OCI-LY1 (cell line): ENCODE results near the gene PLD2.

ENCODE experiments used
- H2AFZ ChIP-seq: fragments of 200-600 bp; sonication (generic), shearing (Covaris generic); 2 replicates; pipeline ENCODE4 v1.6.0; 2014; ENCODE audit warnings: antibody characterized with exemption, mild to moderate bottlenecking, low read length
- H3F3A ChIP-seq: fragments of 200-600 bp; sonication (generic), shearing (Covaris generic); 2 replicates; pipeline ENCODE4 v1.6.0; 2014; ENCODE audit warnings: mild to moderate bottlenecking, antibody characterized with exemption, low read length, moderate library complexity; ENCODE audit not compliant: insufficient read depth
- H3K27ac ChIP-seq: fragments of 200-600 bp; sonication (generic); 2 replicates; pipeline ENCODE4 v1.5.1; 2014; ENCODE audit warnings: low read length, mixed run types, mild to moderate bottlenecking, low read depth; ENCODE audit not compliant: poor library complexity, severe bottlenecking
- H3K27me3 ChIP-seq: fragments of 200-600 bp; sonication (generic); 2 replicates; pipeline ENCODE4 v1.6.0; 2014; ENCODE audit warnings: antibody characterized with exemption, mild to moderate bottlenecking, low read length, moderate library complexity; ENCODE audit not compliant: insufficient read depth
- H3K36me3 ChIP-seq: fragments of 200-600 bp; sonication (generic); 2 replicates; pipeline ENCODE4 v1.6.1; 2014; ENCODE audit warnings: mild to moderate bottlenecking, antibody characterized with exemption, low read length, moderate library complexity, mixed read lengths; ENCODE audit not compliant: insufficient read depth
- H3K4me1 ChIP-seq: fragments of 200-600 bp; sonication (generic); 2 replicates; pipeline ENCODE4 v1.5.1; 2014; ENCODE audit warnings: mild to moderate bottlenecking, low read length, moderate library complexity; ENCODE audit not compliant: insufficient read depth, severe bottlenecking
- H3K4me2 ChIP-seq: fragments of 200-600 bp; sonication (generic), shearing (Covaris generic); 2 replicates; pipeline ENCODE4 v1.6.1; 2014; ENCODE audit warnings: low read length
- H3K4me3 ChIP-seq: fragments of 200-600 bp; sonication (generic); 2 replicates; pipeline ENCODE4 v1.5.1; 2014; ENCODE audit warnings: low read length, low read depth, mild to moderate bottlenecking, mixed read lengths; ENCODE audit not compliant: poor library complexity, severe bottlenecking
- H3K79me2 ChIP-seq: fragments of 200-600 bp; shearing (Covaris generic); 2 replicates; pipeline ENCODE4 v1.6.1; 2016; ENCODE audit warnings: mixed run types, low read length, mixed read lengths; ENCODE audit not compliant: insufficient read depth
- H3K9ac ChIP-seq: fragments of 200-600 bp; sonication (generic), shearing (Covaris generic); 2 replicates; pipeline ENCODE4 v1.6.1; 2014; ENCODE audit warnings: mild to moderate bottlenecking, low read length, mixed read lengths
- H3K9me2 ChIP-seq: fragments of 200-600 bp; sonication (generic), shearing (Covaris generic); 2 replicates; pipeline ENCODE4 v1.6.1; 2014; ENCODE audit warnings: low read depth, mild to moderate bottlenecking, low read length, mixed read lengths
- H3K9me3 ChIP-seq: fragments of 200-600 bp; shearing (Covaris generic); 2 replicates; pipeline ENCODE4 v1.6.1; 2014; ENCODE audit warnings: low read length, mixed read lengths
- H4K20me1 ChIP-seq: fragments of 200-600 bp; sonication (generic), shearing (Covaris generic); 2 replicates; pipeline ENCODE4 v1.6.0; 2016; ENCODE audit warnings: mild to moderate bottlenecking, low read length; ENCODE audit not compliant: insufficient read depth
- CTCF ChIP-seq: fragments of 200-600 bp; sonication (generic), shearing (Covaris generic); IDR thresholded peaks from 2 replicates; pipeline ENCODE4 v1.5.1; 2017; ENCODE audit warnings: mild to moderate bottlenecking, antibody characterized with exemption, low read length, moderate library complexity, mixed read lengths
- EZH2 ChIP-seq: fragments of 200-600 bp; sonication (generic), shearing (Covaris generic); IDR thresholded peaks from 2 replicates; pipeline ENCODE4 v1.8.0; 2017; ENCODE audit warnings: borderline replicate concordance, mixed run types, mild to moderate bottlenecking, antibody characterized with exemption, low read length, moderate library complexity, mixed read lengths

PLD2 gene

GRCh38 chr17:4836221-4836620 lies 29.3 kb downstream of the PLD2 start:
- peaks cover 24% of the 10 kb centered on the region for H3K4me1 ChIP-seq
- H2AFZ ChIP-seq: no peak overlapping the region
- no peak overlapping the region for H3K4me3 ChIP-seq
- TF ChIP-seq EZH2 (no peak), CTCF (no peak)
- H3K9ac ChIP-seq: no peak overlapping the region; the same call in 1 of the 2 replicates
- peak overlapping the region; percentile 7 for H3K27ac ChIP-seq
- H3K27me3 ChIP-seq: no peaks in the 10 kb centered on the region
- H3K9me3 ChIP-seq: no peaks in the 10 kb centered on the region
- H3K9me2 ChIP-seq: no peaks in the 10 kb centered on the region
- no peak overlapping the region for H3K4me2 ChIP-seq
- H3K36me3 ChIP-seq: peaks cover 9% of the 10 kb centered on the region; the same call in 1 of the 2 replicates
- H4K20me1 ChIP-seq: no peaks in the 10 kb centered on the region; the same call in 1 of the 2 replicates
- H3F3A ChIP-seq: no peaks in the 10 kb centered on the region
- no peaks in the 10 kb centered on the region; the same call in 1 of the 2 replicates for H3K79me2 ChIP-seq

DNA sequence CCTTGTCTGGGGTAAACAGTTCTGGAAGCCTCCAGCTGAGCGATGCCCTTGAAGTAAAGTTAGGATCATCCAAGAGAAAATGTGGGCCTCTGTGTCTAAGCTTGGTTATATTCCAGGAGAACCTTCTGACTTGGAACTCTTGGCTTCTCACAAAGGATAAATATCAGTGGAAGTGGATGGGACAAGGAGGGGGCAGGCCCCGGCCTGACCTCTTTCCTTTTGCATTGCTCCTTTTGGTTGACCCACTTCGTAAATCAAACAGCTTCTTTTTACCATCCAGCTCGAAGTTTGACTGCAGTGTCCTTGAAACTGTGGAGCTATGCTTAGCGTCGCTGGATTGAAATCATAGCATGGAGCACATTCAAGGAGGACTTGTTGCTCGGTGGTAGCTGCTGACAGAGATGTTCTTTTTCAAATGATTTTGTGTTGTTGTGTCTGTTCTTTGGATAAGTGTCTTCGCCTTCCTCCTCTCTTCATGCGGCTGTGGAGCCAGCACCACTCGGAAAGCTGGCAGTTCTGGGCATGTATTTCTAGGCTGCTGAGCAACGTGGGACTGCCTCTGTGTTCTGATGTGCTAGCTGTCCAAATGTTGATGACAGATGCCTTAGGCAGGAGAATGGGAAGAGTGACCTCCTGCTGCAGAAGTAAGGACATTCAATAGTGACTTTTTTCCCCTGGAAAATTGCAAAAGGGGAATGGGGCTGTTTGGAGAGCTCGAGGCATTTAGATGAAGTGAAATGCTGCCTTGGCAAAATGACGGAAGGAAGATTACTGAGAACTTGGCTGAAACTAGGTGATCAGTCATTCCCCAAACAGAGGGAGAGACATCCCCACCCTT lies 30.7 kb downstream of the PLD2 start:
- Histone ChIP-seq H3K4me2 (no peak overlapping the region), H3K9me2 (no peaks in the 10 kb centered on the region), H3K36me3 (peaks cover 9% of the 10 kb centered on the region; the same call in 1 of the 2 replicates), H3K27ac (no peak overlapping the region), H3K9ac (no peak overlapping the region), H3K4me1 (peaks cover 24% of the 10 kb centered on the region), H2AFZ (no peak overlapping the region), H3K4me3 (no peak overlapping the region), H3K79me2 (no peaks in the 10 kb centered on the region; the same call in 1 of the 2 replicates), H3K9me3 (no peaks in the 10 kb centered on the region), H3K27me3 (no peaks in the 10 kb centered on the region), H3F3A (no peaks in the 10 kb centered on the region), H4K20me1 (no peaks in the 10 kb centered on the region; the same call in 1 of the 2 replicates)
- TF ChIP-seq EZH2 (no peak), CTCF (no peak)

DNA sequence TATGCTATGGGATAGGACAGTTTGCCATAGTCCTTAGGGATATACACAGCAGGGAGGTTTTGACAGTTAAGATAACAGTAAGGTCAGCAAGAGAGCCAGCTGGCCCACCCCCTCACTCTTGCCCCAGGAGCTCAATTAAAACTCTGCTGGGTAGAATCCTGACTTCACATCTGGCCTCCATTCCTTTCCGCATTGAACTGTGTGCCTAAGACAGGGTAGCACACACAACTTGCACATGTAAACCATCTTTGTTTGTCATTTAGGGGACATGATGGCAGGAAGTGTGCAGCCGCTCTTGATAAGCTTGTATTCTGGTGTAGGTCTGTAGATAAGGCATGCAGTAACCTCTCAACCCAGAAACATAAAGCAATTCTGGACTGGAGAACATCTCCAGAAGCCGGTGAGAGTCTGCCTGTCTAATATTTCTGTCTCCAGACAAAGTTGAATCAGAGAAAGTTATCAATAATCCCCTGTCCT lies 31.4 kb downstream of the PLD2 start:
- Histone ChIP-seq H3K4me3 (no peak overlapping the region), H3F3A (no peaks in the 10 kb centered on the region), H3K27ac (no peak overlapping the region), H3K9me2 (no peaks in the 10 kb centered on the region), H4K20me1 (no peaks in the 10 kb centered on the region; the same call in 1 of the 2 replicates), H3K36me3 (peaks cover 9% of the 10 kb centered on the region; the same call in 1 of the 2 replicates), H3K4me2 (no peak overlapping the region), H3K27me3 (no peaks in the 10 kb centered on the region), H3K79me2 (no peaks in the 10 kb centered on the region; the same call in 1 of the 2 replicates), H2AFZ (no peak overlapping the region), H3K9ac (no peak overlapping the region), H3K4me1 (peaks cover 24% of the 10 kb centered on the region), H3K9me3 (no peaks in the 10 kb centered on the region)
- TF ChIP-seq EZH2: no peak
- TF ChIP-seq CTCF: no peak
